ENCODE results near the gene NFIA.

NFIA gene

DNA sequence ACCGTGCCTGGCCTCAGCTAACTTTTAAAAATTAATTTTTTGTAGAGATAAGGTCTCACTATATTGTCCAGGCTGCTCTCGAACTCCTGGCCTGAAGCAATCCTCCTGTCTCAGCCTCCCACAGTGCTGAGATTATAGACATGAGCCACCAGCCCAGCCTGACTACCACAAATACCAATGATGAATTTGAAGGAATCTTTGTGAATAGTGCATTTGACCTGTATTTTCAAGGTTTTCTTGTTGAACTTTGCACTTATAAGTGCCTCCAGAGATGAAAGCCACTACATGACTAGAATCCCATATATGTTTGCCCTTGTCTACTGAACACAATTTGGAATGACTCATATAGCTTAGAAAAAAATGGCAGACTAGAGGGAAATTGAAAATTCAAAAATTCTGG lies 297.3 kb downstream of the NFIA start:
- H3K23ac ChIP-seq (ENCODE audit: low read length in 2 of 2): no peak overlapping the region
- H2AFZ ChIP-seq (ENCODE audit: low read depth, low read length): no peak overlapping the region
- H2BK12ac ChIP-seq (ENCODE audit: low read length in 2 of 2): no peak overlapping the region
- H2AK5ac ChIP-seq (ENCODE audit: low read length, severe bottlenecking): no peak overlapping the region
- H3K14ac ChIP-seq (ENCODE audit: low read length in 2 of 2): no peak overlapping the region
- no peak overlapping the region for H3K9ac ChIP-seq (ENCODE audit: low read length)
- DNase-seq: no peak
- H2BK5ac ChIP-seq (ENCODE audit: low read depth, low read length, poor library complexity, severe bottlenecking): no peak overlapping the region
- no peak overlapping the region for H4K91ac ChIP-seq (ENCODE audit: low read length)
- no peak overlapping the region for H2BK15ac ChIP-seq (ENCODE audit: low read depth, poor library complexity, severe bottlenecking)
- H3K4me3 ChIP-seq (ENCODE audit: insufficient read depth in 1 of 2, low read depth in 1 of 2, low read length in 2 of 2): no peak overlapping the region
- no CpG with 5 or more reads among the region's 2 CpGs for WGBS
- H3K4me1 ChIP-seq (ENCODE audit: control insufficient read depth, insufficient read depth, low read depth, low read length): no peaks in the 10 kb centered on the region
- H3K36me3 ChIP-seq (ENCODE audit: control insufficient read depth in 1 of 2, insufficient read depth in 2 of 2, low read depth in 1 of 2, low read length in 2 of 2): peaks cover 0 to 11% of the 10 kb centered on the region in 2 experiments
- no peak overlapping the region for H4K8ac ChIP-seq (ENCODE audit: low read length)
- no peak overlapping the region for H3K4ac ChIP-seq (ENCODE audit: low read depth in 1 of 2, low read length in 2 of 2)
- no peaks in the 10 kb centered on the region for H3K9me3 ChIP-seq (ENCODE audit: control insufficient read depth, low read length)
- no peak overlapping the region for H3K27ac ChIP-seq (ENCODE audit: low read length, poor library complexity, severe bottlenecking)
- H3K4me2 ChIP-seq (ENCODE audit: low read length, poor library complexity, severe bottlenecking): no peak overlapping the region
- H3K79me1 ChIP-seq (replicated peaks; ENCODE audit: low read length, poor library complexity, severe bottlenecking): no peaks in the 10 kb centered on the region
- no peaks in the 10 kb centered on the region for H3K27me3 ChIP-seq (ENCODE audit: control insufficient read depth in 1 of 2, insufficient read depth in 1 of 2, low read length in 2 of 2)
- H3K18ac ChIP-seq (ENCODE audit: low read depth in 1 of 2, low read length in 2 of 2): no peak overlapping the region
- H2BK120ac ChIP-seq (ENCODE audit: low read depth, low read length): no peak overlapping the region

DNA sequence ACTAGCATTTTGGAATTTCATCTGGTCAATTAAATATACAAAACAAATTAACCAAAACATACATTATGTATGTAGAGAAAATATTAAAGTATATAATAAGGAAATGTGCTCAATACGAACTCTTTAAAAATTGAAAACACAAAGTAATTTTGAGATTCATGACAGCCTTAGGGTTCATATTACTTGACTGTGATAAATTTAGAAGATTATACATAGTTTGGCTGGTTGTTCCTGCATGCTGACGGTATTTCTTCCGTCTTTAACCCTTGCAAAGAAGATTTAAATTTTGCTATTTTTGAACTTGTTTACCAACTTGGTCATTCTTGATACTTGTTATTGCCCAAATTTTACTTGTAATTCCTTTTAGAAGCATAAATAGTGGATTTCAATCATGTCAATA lies 298.2 kb downstream of the NFIA start:
- Histone ChIP-seq H2BK5ac (ENCODE audit: low read depth, low read length, poor library complexity, severe bottlenecking) (no peak overlapping the region), H4K91ac (ENCODE audit: low read length) (no peak overlapping the region), H3K18ac (ENCODE audit: low read depth in 1 of 2, low read length in 2 of 2) (no peak overlapping the region), H3K79me1 (replicated peaks; ENCODE audit: low read length, poor library complexity, severe bottlenecking) (no peaks in the 10 kb centered on the region), H3K9me3 (ENCODE audit: control insufficient read depth, low read length) (no peaks in the 10 kb centered on the region), H2AFZ (ENCODE audit: low read depth, low read length) (no peak overlapping the region), H3K4me1 (ENCODE audit: control insufficient read depth, insufficient read depth, low read depth, low read length) (no peaks in the 10 kb centered on the region), H3K4ac (ENCODE audit: low read depth in 1 of 2, low read length in 2 of 2) (no peak overlapping the region), H3K4me3 (ENCODE audit: insufficient read depth in 1 of 2, low read depth in 1 of 2, low read length in 2 of 2) (no peak overlapping the region), H3K23ac (ENCODE audit: low read length in 2 of 2) (no peak overlapping the region), H3K27me3 (ENCODE audit: control insufficient read depth in 1 of 2, insufficient read depth in 1 of 2, low read length in 2 of 2) (no peaks in the 10 kb centered on the region), H3K27ac (ENCODE audit: low read length, poor library complexity, severe bottlenecking) (no peak overlapping the region), H3K9ac (ENCODE audit: low read length) (no peak overlapping the region), H3K4me2 (ENCODE audit: low read length, poor library complexity, severe bottlenecking) (no peak overlapping the region), H3K36me3 (ENCODE audit: control insufficient read depth in 1 of 2, insufficient read depth in 2 of 2, low read depth in 1 of 2, low read length in 2 of 2) (peaks cover 0 to 11% of the 10 kb centered on the region in 2 experiments), H2AK5ac (ENCODE audit: low read length, severe bottlenecking) (no peak overlapping the region), H2BK12ac (ENCODE audit: low read length in 2 of 2) (no peak overlapping the region), H2BK120ac (ENCODE audit: low read depth, low read length) (no peak overlapping the region), H3K14ac (ENCODE audit: low read length in 2 of 2) (no peak overlapping the region), H2BK15ac (ENCODE audit: low read depth, poor library complexity, severe bottlenecking) (no peak overlapping the region), H4K8ac (ENCODE audit: low read length) (no peak overlapping the region)
- WGBS: no CpG with 5 or more reads among the region's 3 CpGs
- DNase-seq: no peak

DNA sequence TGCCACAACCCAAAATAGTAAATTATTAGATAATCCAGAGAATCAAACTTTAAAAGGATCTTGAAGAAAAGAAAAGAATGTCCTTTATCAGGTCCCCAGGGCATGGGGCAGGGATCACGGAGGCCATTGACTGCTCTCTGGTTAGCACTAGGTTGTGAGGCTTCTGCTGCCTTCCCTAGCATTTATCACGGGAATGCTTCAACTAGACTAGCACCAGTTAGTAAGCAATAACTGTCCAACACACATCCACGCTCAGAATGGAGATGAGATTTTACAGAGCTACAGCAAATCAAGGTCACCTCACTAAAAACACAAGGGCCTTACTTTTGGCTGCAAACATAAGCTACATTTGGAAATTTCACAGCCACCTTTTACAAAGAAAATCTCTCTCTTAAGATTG lies 304.0 kb downstream of the NFIA start:
- Histone ChIP-seq H2AFZ (ENCODE audit: low read depth, low read length) (no peak overlapping the region), H2BK15ac (ENCODE audit: low read depth, poor library complexity, severe bottlenecking) (no peak overlapping the region), H2AK5ac (ENCODE audit: low read length, severe bottlenecking) (no peak overlapping the region), H4K8ac (ENCODE audit: low read length) (no peak overlapping the region), H3K23ac (ENCODE audit: low read length in 2 of 2) (no peak overlapping the region), H3K27me3 (ENCODE audit: control insufficient read depth in 1 of 2, insufficient read depth in 1 of 2, low read length in 2 of 2) (no peaks in the 10 kb centered on the region), H3K79me1 (replicated peaks; ENCODE audit: low read length, poor library complexity, severe bottlenecking) (no peaks in the 10 kb centered on the region), H2BK120ac (ENCODE audit: low read depth, low read length) (no peak overlapping the region), H3K36me3 (ENCODE audit: control insufficient read depth in 1 of 2, insufficient read depth in 2 of 2, low read depth in 1 of 2, low read length in 2 of 2) (peaks cover 0 to 27% of the 10 kb centered on the region in 2 experiments), H3K14ac (ENCODE audit: low read length in 2 of 2) (no peak overlapping the region), H4K91ac (ENCODE audit: low read length) (no peak overlapping the region), H3K4me1 (ENCODE audit: control insufficient read depth, insufficient read depth, low read depth, low read length) (no peaks in the 10 kb centered on the region), H3K27ac (ENCODE audit: low read length, poor library complexity, severe bottlenecking) (no peak overlapping the region), H3K9ac (ENCODE audit: low read length) (no peak overlapping the region), H3K4me2 (ENCODE audit: low read length, poor library complexity, severe bottlenecking) (no peak overlapping the region), H3K18ac (ENCODE audit: low read depth in 1 of 2, low read length in 2 of 2) (no peak overlapping the region), H2BK12ac (ENCODE audit: low read length in 2 of 2) (no peak overlapping the region), H2BK5ac (ENCODE audit: low read depth, low read length, poor library complexity, severe bottlenecking) (no peak overlapping the region), H3K4me3 (ENCODE audit: insufficient read depth in 1 of 2, low read depth in 1 of 2, low read length in 2 of 2) (no peak overlapping the region), H3K9me3 (ENCODE audit: control insufficient read depth, low read length) (peaks cover 4% of the 10 kb centered on the region), H3K4ac (ENCODE audit: low read depth in 1 of 2, low read length in 2 of 2) (no peak overlapping the region)
- WGBS: 89% methylated on average over 3 of the region's 3 CpGs
- DNase-seq: no peak

DNA sequence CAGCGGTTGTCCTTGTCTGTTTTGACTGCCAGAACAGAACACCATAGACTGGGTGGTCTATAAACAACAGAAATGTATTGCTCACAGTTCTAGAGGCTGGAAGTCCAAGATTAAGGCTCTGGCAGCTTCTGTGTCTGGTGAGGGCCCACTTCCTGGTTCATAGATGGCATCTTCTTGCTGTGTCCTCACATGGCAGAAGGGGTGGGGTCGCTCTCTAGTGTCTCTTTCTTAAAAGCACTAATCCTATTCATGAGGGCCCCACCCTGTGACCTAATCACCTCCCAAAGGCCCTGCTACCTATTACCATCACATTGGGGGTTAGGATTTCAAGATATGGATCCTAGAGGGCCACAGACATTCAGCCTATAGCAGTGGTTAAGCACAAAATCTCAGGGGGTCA lies 304.4 kb downstream of the NFIA start:
- Histone ChIP-seq H3K36me3 (ENCODE audit: control insufficient read depth in 1 of 2, insufficient read depth in 2 of 2, low read depth in 1 of 2, low read length in 2 of 2) (peaks cover 0 to 27% of the 10 kb centered on the region in 2 experiments), H3K27me3 (ENCODE audit: control insufficient read depth in 1 of 2, insufficient read depth in 1 of 2, low read length in 2 of 2) (no peaks in the 10 kb centered on the region), H3K23ac (ENCODE audit: low read length in 2 of 2) (no peak overlapping the region), H3K18ac (ENCODE audit: low read depth in 1 of 2, low read length in 2 of 2) (no peak overlapping the region), H3K4me2 (ENCODE audit: low read length, poor library complexity, severe bottlenecking) (no peak overlapping the region), H3K4me3 (ENCODE audit: insufficient read depth in 1 of 2, low read depth in 1 of 2, low read length in 2 of 2) (no peak overlapping the region), H2AK5ac (ENCODE audit: low read length, severe bottlenecking) (no peak overlapping the region), H3K4ac (ENCODE audit: low read depth in 1 of 2, low read length in 2 of 2) (no peak overlapping the region), H3K14ac (ENCODE audit: low read length in 2 of 2) (no peak overlapping the region), H4K8ac (ENCODE audit: low read length) (no peak overlapping the region), H3K27ac (ENCODE audit: low read length, poor library complexity, severe bottlenecking) (no peak overlapping the region), H3K4me1 (ENCODE audit: control insufficient read depth, insufficient read depth, low read depth, low read length) (no peaks in the 10 kb centered on the region), H2BK120ac (ENCODE audit: low read depth, low read length) (no peak overlapping the region), H3K9me3 (ENCODE audit: control insufficient read depth, low read length) (peaks cover 4% of the 10 kb centered on the region), H2AFZ (ENCODE audit: low read depth, low read length) (no peak overlapping the region), H4K91ac (ENCODE audit: low read length) (no peak overlapping the region), H2BK15ac (ENCODE audit: low read depth, poor library complexity, severe bottlenecking) (no peak overlapping the region), H3K79me1 (replicated peaks; ENCODE audit: low read length, poor library complexity, severe bottlenecking) (no peaks in the 10 kb centered on the region), H2BK5ac (ENCODE audit: low read depth, low read length, poor library complexity, severe bottlenecking) (no peak overlapping the region), H2BK12ac (ENCODE audit: low read length in 2 of 2) (no peak overlapping the region), H3K9ac (ENCODE audit: low read length) (no peak overlapping the region)
- 98% methylated on average over 2 of the region's 2 CpGs for WGBS
- no peak for DNase-seq

Data from mesenchymal stem cell (in vitro differentiated cells and primary cell).